Adrenal gland (tissue), 5 donors: ENCODE measurements around the gene NACC2.

ENCODE experiments used
- CTCF ChIP-seq, 6 experiments: fragments of 450-650 bp in 4 of 6; fragments of 200-600 bp in 2 of 6; sonication (generic) in 1 of 6; IDR thresholded peaks; 1 replicate in 5 of 6; 2 replicates in 1 of 6; pipeline versions ENCODE4 v1.5.1 to v1.8.0; 2016 to 2021; ENCODE audit warnings: antibody characterized with exemption in 6 of 6, mild to moderate bottlenecking in 2 of 6, moderate library complexity in 1 of 6
- POLR2A ChIP-seq, 2 donors: fragments of 450-650 bp; IDR thresholded peaks; one replicate each; pipeline ENCODE4 v1.6.1; 2017; ENCODE audit warnings: antibody characterized with exemption in 2 of 2, mild to moderate bottlenecking in 2 of 2, moderate library complexity in 1 of 2
- donor health status: DM: no; HTN: no; CAD: no.

GRCh38 chr9:135993765-135994500 is 101.2 kb downstream of the NACC2 start:
- TF ChIP-seq CTCF (IDR thresholded peaks at IDR 0.05): no peak
- no peak for TF ChIP-seq POLR2A (IDR thresholded peaks at IDR 0.05)
